ENCODE measurements around the gene TUBA4A.
A peak's percentile ranks its signal among the peaks of the same experiment; 100 is the strongest.

- no peak for TF ChIP-seq CTCF (IDR thresholded peaks at IDR 0.05)
- no peak for TF ChIP-seq POLR2A (IDR thresholded peaks at IDR 0.05)
- peak; percentile 23 to 57 for TF ChIP-seq POLR2AphosphoS5 (IDR thresholded peaks at IDR 0.05; ENCODE audit: insufficient read depth in 1 of 2, low read depth in 1 of 2)
Measured at GRCh38 chr2:219274361-219274921, 20.7 kb upstream of the TUBA4A start.

All from vagina (tissue), 2 donors.